Upper lobe of right lung (tissue), 1 donor: ENCODE data around the gene ARHGAP42. TPM values are rescaled to one million over a fixed set of nuclear protein-coding genes. Genes with fewer than 3 reads are reported as not detected.
A peak's percentile ranks its signal among the peaks of the same experiment; 100 is the strongest.

Experiments
- ATAC-seq: fragments of 200-7000 bp; cut with Tn5 transposase; one replicate; pipeline ENCODE4 v1.9.1; 2020; ENCODE audit warnings: mild to moderate bottlenecking, moderate library complexity
- DNase-seq: peaks from one replicate; pipeline ENCODE4 v3.0.0-alpha.2; 2020
- H3K27ac ChIP-seq: fragments of 200-600 bp; one replicate; pipeline ENCODE4 v1.8.0; 2022
- H3K27me3 ChIP-seq: fragments of 200-600 bp; one replicate; pipeline ENCODE4 v1.8.0; 2022; ENCODE audit warnings: mild to moderate bottlenecking
- H3K36me3 ChIP-seq: fragments of 200-600 bp; one replicate; pipeline ENCODE4 v1.8.0; 2022
- H3K4me1 ChIP-seq: fragments of 200-600 bp; one replicate; pipeline ENCODE4 v1.8.0; 2022
- H3K4me3 ChIP-seq: fragments of 200-600 bp; one replicate; pipeline ENCODE4 v1.8.0; 2022; ENCODE audit warnings: mild to moderate bottlenecking
- H3K9me3 ChIP-seq: fragments of 200-600 bp; one replicate; pipeline ENCODE4 v1.8.0; 2022
- intact Hi-C: fragments of 100-400 bp; cut with DNase I; formaldehyde crosslinking; loops from one replicate; pipeline ENCODE4 v1.11.0; 2022
- total RNA-seq: library from RNA; stranded (reverse); fragmentation: NEBNext Ultra II Directional; extraction: Animal tissue kit (Norgen Biotek cat#: 25700); gene quantifications from one replicate; pipeline ENCODE4 v1.2.1, GENCODE V29; 2021
- TF ChIP-seq, protein P1 (sequence below): fragments of 200-600 bp; IDR thresholded peaks from one replicate; pipeline ENCODE4 v1.8.0; 2022; ENCODE audit warnings: antibody characterized with exemption
- donor health status: DM: no; HTN: yes; CAD: no; lungs with severe emphysema.

The ARHGAP42 gene
- total RNA-seq, 1 donor from 2014 or later = 19.8 TPM

DNA sequence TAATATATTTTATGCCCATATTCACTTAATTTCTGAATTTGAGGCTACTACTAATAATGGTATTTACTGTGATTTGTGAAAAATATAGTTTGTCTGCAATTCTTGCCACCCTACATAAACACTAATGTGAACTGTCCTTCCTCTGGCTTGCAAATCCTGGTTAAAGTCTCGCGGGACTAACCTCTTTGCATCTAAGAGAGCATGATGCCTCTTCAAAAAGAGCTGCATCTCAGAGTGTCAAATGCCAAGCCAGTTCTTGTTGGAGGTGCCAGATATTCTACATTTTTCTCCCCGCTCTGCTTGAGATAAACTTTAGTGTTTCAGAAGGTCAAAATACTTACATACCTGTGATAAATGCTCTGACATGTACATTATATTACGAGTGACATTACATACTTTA lies 2.1 kb downstream of the ARHGAP42 start:
- TF ChIP-seq, protein P1, sequence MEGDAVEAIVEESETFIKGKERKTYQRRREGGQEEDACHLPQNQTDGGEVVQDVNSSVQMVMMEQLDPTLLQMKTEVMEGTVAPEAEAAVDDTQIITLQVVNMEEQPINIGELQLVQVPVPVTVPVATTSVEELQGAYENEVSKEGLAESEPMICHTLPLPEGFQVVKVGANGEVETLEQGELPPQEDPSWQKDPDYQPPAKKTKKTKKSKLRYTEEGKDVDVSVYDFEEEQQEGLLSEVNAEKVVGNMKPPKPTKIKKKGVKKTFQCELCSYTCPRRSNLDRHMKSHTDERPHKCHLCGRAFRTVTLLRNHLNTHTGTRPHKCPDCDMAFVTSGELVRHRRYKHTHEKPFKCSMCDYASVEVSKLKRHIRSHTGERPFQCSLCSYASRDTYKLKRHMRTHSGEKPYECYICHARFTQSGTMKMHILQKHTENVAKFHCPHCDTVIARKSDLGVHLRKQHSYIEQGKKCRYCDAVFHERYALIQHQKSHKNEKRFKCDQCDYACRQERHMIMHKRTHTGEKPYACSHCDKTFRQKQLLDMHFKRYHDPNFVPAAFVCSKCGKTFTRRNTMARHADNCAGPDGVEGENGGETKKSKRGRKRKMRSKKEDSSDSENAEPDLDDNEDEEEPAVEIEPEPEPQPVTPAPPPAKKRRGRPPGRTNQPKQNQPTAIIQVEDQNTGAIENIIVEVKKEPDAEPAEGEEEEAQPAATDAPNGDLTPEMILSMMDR = no peak
- H3K27me3 ChIP-seq = no peaks in the 10 kb centered on the region
- no peaks in the 10 kb centered on the region for H3K4me1 ChIP-seq
- no peak overlapping the region for H3K27ac ChIP-seq
- H3K4me3 ChIP-seq = peak overlapping the region; percentile 60
- ATAC-seq (no peak), DNase-seq (no peak)
- intact Hi-C loops = loop anchor here (10.0 kb wide), 1 partner anchor 246 kb away; no protein-coding TSS in a partner anchor
- no peaks in the 10 kb centered on the region for H3K9me3 ChIP-seq
- H3K36me3 ChIP-seq = no peaks in the 10 kb centered on the region

DNA sequence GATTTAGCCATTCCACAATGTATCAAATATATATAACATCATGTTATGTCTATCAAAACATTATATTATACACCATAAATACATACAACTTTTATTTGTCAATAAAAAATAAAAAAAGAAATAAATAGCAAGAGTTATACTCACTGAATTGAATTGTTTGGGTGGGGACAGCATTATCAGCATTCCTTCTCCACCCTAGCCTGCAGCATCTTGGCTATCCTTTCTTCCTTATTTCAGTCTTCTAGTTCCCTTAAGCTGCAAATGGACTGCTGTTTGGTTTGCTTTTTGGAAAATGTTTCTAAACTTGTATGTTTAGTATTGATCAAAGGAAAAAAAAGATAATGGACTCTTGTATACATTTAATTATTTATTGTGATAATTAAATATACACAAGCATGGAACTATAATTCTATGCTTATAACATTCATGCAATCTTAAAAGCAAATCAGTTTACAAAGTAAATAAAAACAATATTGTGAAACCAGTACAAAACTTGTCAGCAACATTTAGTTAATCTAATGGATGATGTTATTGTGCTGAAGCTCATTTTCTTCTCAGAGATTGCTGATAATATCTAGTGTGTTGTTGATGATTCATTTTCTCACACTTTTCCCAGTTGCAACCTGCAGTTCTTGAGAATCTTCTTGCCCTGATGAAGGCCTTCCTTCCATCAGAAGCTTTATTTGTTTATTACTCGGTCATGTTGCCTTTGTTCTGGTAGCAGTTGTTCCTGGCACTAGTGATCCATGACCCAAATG lies 5.0 kb downstream of the ARHGAP42 start:
- ATAC-seq (no peak), DNase-seq (no peak)
- Histone ChIP-seq H3K4me3 (no peak overlapping the region), H3K27ac (no peak overlapping the region), H3K9me3 (no peaks in the 10 kb centered on the region), H3K27me3 (no peaks in the 10 kb centered on the region), H3K4me1 (no peaks in the 10 kb centered on the region), H3K36me3 (no peaks in the 10 kb centered on the region)
- TF ChIP-seq, protein P1 = no peak
- intact Hi-C loops = no loop called here

DNA sequence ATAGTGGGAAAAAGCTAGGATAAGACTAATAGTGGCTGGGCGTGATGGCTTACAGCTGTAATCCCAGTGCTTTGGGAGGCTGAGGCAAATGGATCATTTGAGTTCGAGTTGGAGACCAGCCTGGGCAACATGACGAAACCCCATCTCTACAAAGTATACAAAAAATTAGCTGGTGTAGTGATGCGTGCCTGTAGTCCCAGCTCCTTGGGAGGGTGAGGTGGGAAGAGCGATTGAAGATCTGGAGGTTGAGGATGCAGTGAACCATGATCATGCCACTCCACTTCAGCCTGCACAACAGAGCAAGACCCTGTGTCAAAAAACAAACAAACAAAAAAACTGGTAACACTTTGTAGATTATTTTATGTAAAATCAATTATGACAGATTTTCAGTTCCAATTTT lies 8.8 kb downstream of the ARHGAP42 start:
- Histone ChIP-seq H3K9me3 (no peaks in the 10 kb centered on the region), H3K27me3 (no peaks in the 10 kb centered on the region), H3K36me3 (no peaks in the 10 kb centered on the region), H3K4me1 (no peaks in the 10 kb centered on the region), H3K4me3 (no peak overlapping the region), H3K27ac (no peak overlapping the region)
- no peak for ATAC-seq
- DNase-seq = no peak
- intact Hi-C loops = no loop called here
- TF ChIP-seq, protein P1 = no peak

DNA sequence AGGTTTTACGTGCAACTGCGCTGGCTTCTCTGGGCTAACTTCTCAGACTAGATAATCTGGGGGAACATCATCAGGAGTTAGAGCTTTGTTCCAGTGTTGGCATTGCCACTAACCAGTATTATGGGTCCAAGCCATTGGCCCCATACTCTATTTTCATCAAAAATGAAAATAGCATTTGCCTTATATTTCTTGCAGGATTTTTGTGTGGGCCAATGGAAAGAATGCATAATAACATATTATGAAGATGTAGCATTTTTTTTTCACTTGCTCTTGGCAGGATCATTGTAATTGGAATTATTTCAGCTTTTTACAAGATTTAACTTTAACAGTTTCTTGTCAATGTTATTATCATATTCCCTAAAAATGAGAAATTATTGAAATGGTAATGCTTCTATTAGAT lies 16.1 kb downstream of the ARHGAP42 start:
- ATAC-seq = no peak
- Histone ChIP-seq H3K27ac (no peak overlapping the region), H3K4me3 (no peak overlapping the region), H3K9me3 (no peaks in the 10 kb centered on the region), H3K4me1 (no peaks in the 10 kb centered on the region), H3K27me3 (no peaks in the 10 kb centered on the region), H3K36me3 (no peaks in the 10 kb centered on the region)
- DNase-seq = no peak
- intact Hi-C loops = no loop called here
- TF ChIP-seq, protein P1 = no peak

DNA sequence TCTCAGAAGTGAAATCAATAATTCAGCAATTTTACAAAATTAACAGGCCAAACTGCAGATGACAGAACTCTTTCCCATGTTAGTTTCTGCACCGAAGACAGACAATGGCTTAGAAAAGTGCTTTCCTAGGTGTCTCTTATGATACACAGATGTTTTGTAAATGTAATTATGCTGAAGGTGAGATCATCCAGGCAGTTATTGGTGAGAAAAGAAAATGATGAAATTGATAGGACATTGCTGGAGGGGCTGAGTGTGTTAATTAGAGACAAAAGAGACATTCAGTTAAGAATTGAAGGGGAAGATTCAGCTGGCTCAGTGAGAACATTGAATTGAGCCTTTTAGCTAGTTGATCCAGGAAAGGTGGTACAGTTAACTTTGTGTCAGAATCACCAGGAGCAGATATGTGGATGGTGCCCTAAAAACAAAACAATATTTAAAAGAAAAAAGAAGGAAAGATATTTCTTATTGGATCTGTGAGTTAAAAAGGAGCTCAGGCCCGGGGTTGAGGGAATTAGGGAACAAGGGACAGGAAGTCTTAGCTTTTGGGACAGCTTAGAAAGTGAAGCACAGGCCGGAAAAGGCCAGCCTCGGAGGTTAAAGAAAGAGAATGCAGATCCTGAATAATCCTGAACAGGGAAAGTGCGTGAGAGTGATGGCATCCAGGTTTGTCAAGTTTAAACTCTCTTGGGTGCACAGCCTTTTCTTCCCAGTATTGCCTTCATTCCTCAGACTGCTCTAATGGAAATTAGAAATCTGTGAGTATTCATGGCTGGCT lies 16.9 kb downstream of the ARHGAP42 start:
- H3K36me3 ChIP-seq = no peaks in the 10 kb centered on the region
- intact Hi-C loops = no loop called here
- H3K27me3 ChIP-seq = no peaks in the 10 kb centered on the region
- H3K9me3 ChIP-seq = no peaks in the 10 kb centered on the region
- no peak overlapping the region for H3K27ac ChIP-seq
- ATAC-seq (no peak), DNase-seq (no peak)
- H3K4me3 ChIP-seq = no peak overlapping the region
- no peaks in the 10 kb centered on the region for H3K4me1 ChIP-seq
- TF ChIP-seq, protein P1 = no peak
